A673 (cell line): ENCODE data around the gene AKR7A2.

Experiments
- CTCF ChIP-seq: fragments of 300-800, 200-600 bp; sonication (generic); conservative IDR thresholded peaks from 2 replicates; pipeline ENCODE4 v1.5.1; 2017; ENCODE audit warnings: low read depth, mild to moderate bottlenecking, antibody characterized with exemption, low read length, moderate library complexity, mixed read lengths
- EZH2 ChIP-seq: fragments of 200-600 bp; sonication (generic); IDR thresholded peaks from 2 replicates; pipeline ENCODE4 v1.6.1; 2017; ENCODE audit warnings: borderline replicate concordance, low read depth, mild to moderate bottlenecking, mixed read lengths, antibody characterized with exemption, low read length; ENCODE audit not compliant: poor library complexity, severe bottlenecking

- TF ChIP-seq CTCF (no peak), EZH2 (no peak)
Measured at GRCh38 chr1:19325958-19326747, 14.2 kb upstream of the AKR7A2 start.
